Measurements from ENCODE around the gene HAPLN3. TPM values are rescaled to one million over a fixed set of nuclear protein-coding genes. Genes with fewer than 3 reads are reported as not detected.
"Not testable (repeated sequence)": the region's sequence is repeated elsewhere in the genome, so short reads cannot be mapped to it uniquely, and the experiment has no call there.

HAPLN3 gene
- total RNA-seq, 1 donor: 18.8 TPM

DNA sequence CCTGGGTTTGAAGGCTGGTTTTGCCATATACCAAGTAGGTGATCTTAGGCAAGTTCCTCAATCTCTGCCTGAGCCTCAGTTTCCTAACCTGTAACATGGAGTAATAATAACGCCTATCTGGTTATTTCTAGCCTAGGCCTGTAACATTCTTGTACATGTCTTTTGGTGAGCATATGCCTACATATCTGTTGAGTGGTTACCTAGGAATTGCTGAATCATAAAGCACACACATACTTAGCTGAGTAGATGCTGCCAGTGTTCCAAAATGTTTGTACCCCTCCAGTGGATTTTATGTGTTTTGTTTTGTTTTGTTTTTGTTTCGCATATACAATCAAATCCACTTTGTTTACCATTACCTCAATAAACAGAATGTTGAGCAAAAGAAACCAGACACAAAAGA lies 35.2 kb upstream of the HAPLN3 start:
- Histone ChIP-seq H4K20me1 (ENCODE audit: insufficient read depth, low read length) (no peaks in the 10 kb centered on the region), H3K9me3 (ENCODE audit: low read depth, low read length) (no peaks in the 10 kb centered on the region), H3K4me2 (ENCODE audit: insufficient read depth, low read length) (no peak overlapping the region), H3K79me2 (ENCODE audit: insufficient read depth, low read length) (no peaks in the 10 kb centered on the region), H3K27ac (ENCODE audit: low read depth, low read length) (no peak overlapping the region), H3K4me1 (ENCODE audit: insufficient read depth, low read length) (no peaks in the 10 kb centered on the region), H3K36me3 (ENCODE audit: insufficient read depth, low read length) (no peaks in the 10 kb centered on the region), H3K27me3 (ENCODE audit: insufficient read depth, low read length) (peaks cover 5% of the 10 kb centered on the region), H2AFZ (ENCODE audit: low read length) (no peak overlapping the region), H3K4me3 (ENCODE audit: insufficient read depth, low read length) (no peak overlapping the region)
- no peak for DNase-seq (ENCODE audit: insufficient read length, low spot score, missing footprints)
- TF ChIP-seq, protein P1, sequence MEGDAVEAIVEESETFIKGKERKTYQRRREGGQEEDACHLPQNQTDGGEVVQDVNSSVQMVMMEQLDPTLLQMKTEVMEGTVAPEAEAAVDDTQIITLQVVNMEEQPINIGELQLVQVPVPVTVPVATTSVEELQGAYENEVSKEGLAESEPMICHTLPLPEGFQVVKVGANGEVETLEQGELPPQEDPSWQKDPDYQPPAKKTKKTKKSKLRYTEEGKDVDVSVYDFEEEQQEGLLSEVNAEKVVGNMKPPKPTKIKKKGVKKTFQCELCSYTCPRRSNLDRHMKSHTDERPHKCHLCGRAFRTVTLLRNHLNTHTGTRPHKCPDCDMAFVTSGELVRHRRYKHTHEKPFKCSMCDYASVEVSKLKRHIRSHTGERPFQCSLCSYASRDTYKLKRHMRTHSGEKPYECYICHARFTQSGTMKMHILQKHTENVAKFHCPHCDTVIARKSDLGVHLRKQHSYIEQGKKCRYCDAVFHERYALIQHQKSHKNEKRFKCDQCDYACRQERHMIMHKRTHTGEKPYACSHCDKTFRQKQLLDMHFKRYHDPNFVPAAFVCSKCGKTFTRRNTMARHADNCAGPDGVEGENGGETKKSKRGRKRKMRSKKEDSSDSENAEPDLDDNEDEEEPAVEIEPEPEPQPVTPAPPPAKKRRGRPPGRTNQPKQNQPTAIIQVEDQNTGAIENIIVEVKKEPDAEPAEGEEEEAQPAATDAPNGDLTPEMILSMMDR (IDR thresholded peaks at IDR 0.05; ENCODE audit: extremely low read depth, low read depth, low read length): no peak

DNA sequence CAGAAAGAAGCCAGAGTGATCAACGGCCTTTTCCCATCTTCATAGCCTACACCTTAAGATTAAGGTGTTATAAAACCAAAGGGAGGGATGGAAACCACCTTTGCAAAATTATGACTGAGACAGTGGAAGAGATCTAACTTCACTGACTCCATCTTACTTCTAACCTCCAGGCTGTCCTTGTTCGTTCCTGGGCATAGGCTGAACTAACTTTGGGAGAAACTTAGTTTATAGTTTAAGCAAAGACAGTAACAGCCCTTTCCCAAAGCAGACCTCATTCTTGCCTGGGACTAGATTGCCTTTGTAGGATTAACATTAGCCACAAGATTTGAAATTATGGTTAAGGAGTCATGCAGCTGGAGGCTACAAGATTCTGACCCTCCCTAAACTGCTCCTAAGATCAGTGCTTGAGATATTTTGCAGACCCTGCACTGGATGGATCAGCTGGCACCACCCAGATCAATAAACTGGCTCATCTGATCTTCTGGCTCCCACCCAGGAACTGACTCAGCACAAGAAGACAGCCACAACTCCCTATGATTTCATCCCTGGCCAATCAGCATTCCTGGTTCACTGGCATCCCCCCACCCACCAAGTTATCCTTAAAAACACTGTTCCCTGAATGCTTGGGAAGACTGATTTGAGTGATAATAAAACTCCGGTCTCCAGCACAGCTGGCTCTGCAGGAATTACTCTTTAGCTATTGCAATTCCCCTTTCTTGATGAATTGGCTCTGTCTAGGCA lies 34.2 kb upstream of the HAPLN3 start:
- H3K79me2 ChIP-seq (ENCODE audit: insufficient read depth, low read length); H3K36me3 ChIP-seq (ENCODE audit: insufficient read depth, low read length); H3K4me3 ChIP-seq (ENCODE audit: insufficient read depth, low read length); H3K4me1 ChIP-seq (ENCODE audit: insufficient read depth, low read length); H3K4me2 ChIP-seq (ENCODE audit: insufficient read depth, low read length); H3K9me3 ChIP-seq (ENCODE audit: low read depth, low read length); H2AFZ ChIP-seq (ENCODE audit: low read length); H3K27me3 ChIP-seq (ENCODE audit: insufficient read depth, low read length); H4K20me1 ChIP-seq (ENCODE audit: insufficient read depth, low read length); DNase-seq (ENCODE audit: insufficient read length, low spot score, missing footprints); H3K27ac ChIP-seq (ENCODE audit: low read depth, low read length): not testable (repeated sequence)

DNA sequence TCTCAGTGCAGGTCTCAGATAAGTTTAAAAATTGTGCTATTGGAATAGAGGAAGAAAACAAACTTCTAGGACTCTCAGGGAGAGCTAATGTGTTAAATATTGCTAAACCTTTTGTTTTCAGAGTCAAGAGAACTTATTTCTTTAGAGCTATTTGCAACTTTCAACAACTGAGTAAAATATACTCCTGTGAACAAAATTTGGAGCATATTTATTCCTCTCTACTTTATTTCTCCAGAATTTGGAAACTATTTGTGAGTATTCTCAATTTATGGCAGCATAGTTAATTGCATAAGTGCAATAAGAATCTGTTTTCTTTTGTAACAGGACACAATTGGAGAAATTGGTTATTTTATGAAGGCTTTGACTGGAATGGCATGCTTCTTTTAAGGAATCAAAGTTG lies 32.8 kb upstream of the HAPLN3 start:
- not testable (repeated sequence) for H4K20me1 ChIP-seq (ENCODE audit: insufficient read depth, low read length); DNase-seq (ENCODE audit: insufficient read length, low spot score, missing footprints); H3K4me1 ChIP-seq (ENCODE audit: insufficient read depth, low read length); H3K4me3 ChIP-seq (ENCODE audit: insufficient read depth, low read length); H2AFZ ChIP-seq (ENCODE audit: low read length); H3K79me2 ChIP-seq (ENCODE audit: insufficient read depth, low read length); H3K4me2 ChIP-seq (ENCODE audit: insufficient read depth, low read length); H3K27ac ChIP-seq (ENCODE audit: low read depth, low read length); H3K36me3 ChIP-seq (ENCODE audit: insufficient read depth, low read length); H3K27me3 ChIP-seq (ENCODE audit: insufficient read depth, low read length); H3K9me3 ChIP-seq (ENCODE audit: low read depth, low read length)

DNA sequence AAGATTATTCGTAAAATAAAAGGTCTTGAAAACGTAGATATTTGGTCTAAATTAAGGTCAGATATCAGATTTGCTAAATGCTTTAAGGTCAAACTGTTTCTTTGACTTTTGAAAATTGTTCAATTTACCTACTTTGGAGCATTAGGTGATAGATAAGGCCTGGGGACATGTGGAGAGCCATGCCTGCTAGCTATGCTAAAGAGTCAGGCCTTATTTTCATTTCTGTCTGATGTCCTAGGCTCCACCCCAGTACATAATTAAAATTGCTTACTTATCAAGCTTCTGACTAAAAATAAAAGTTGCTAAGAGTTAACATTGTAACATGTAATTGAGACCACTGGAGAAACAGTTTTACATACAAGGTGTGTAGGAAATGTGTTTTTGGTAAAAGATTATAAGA lies 30.3 kb upstream of the HAPLN3 start:
- H3K4me2 ChIP-seq (ENCODE audit: insufficient read depth, low read length); H3K4me3 ChIP-seq (ENCODE audit: insufficient read depth, low read length); H3K27ac ChIP-seq (ENCODE audit: low read depth, low read length); H3K36me3 ChIP-seq (ENCODE audit: insufficient read depth, low read length); H3K9me3 ChIP-seq (ENCODE audit: low read depth, low read length); H2AFZ ChIP-seq (ENCODE audit: low read length); DNase-seq (ENCODE audit: insufficient read length, low spot score, missing footprints); H3K4me1 ChIP-seq (ENCODE audit: insufficient read depth, low read length); H3K79me2 ChIP-seq (ENCODE audit: insufficient read depth, low read length); H3K27me3 ChIP-seq (ENCODE audit: insufficient read depth, low read length); H4K20me1 ChIP-seq (ENCODE audit: insufficient read depth, low read length): not testable (repeated sequence)

DNA sequence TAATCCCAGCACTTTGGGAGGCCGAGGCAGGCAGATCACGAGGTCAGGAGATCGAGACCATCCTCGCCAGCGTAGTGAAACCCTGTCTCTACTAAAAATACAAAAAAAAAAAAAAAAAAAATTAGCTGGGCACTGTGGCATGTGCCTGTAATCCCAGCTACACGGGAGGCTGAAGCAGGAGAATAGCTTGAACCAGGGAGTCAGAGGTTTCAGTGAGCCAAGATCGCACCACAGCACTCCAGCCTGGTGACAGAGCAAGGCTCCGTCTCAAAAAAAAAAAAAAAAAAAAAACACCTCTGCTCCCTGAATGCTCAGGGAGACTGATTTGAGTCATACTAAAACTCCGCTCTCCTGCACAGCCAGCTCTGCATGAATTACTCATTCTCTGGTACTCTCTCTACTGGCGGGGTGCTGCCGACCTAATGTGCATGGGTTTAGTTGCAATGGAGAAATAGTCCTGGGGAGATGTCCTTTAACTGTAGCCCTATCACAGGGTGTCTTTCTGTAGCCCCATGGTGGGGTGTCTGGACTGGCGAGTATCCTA lies 25.6 kb upstream of the HAPLN3 start:
- H3K27me3 ChIP-seq (ENCODE audit: insufficient read depth, low read length); H3K9me3 ChIP-seq (ENCODE audit: low read depth, low read length); H4K20me1 ChIP-seq (ENCODE audit: insufficient read depth, low read length); H3K79me2 ChIP-seq (ENCODE audit: insufficient read depth, low read length); H2AFZ ChIP-seq (ENCODE audit: low read length); H3K4me3 ChIP-seq (ENCODE audit: insufficient read depth, low read length); DNase-seq (ENCODE audit: insufficient read length, low spot score, missing footprints); H3K36me3 ChIP-seq (ENCODE audit: insufficient read depth, low read length): not testable (repeated sequence)
- Histone ChIP-seq H3K4me1 (ENCODE audit: insufficient read depth, low read length) (peaks cover 32% of the 10 kb centered on the region), H3K4me2 (ENCODE audit: insufficient read depth, low read length) (peak overlapping the region; percentile 54), H3K27ac (ENCODE audit: low read depth, low read length) (peak overlapping the region; percentile 86)

Measured in osteoblast (primary cell).